Caki2 (cell line): ENCODE results near the gene LRRIQ3. TPM values are rescaled to one million over a fixed set of nuclear protein-coding genes. Genes with fewer than 3 reads are reported as not detected.
"Not testable (repeated sequence)": the region's sequence is repeated elsewhere in the genome, so short reads cannot be mapped to it uniquely, and the experiment has no call there.

Experiments
- DNase-seq: peaks from one replicate; pipeline ENCODE4 v3.0.0-alpha.2; 2015; ENCODE audit warnings: low read depth
- in situ Hi-C: cut with HindIII; loops from 2 replicates; pipeline ENCODE4 v1.10.0; 2016; ENCODE audit warnings: low sequenced_read_pairs, low pct_unique_long_range_greater_than_20kb, mixed read lengths
- total RNA-seq: library from RNA; depleted of rRNA; stranded (reverse); fragments of >200 nt; shearing (Covaris generic); gene quantifications from 2 replicates; pipeline ENCODE4 v1.2.3, GENCODE V29; 2014; ENCODE audit warnings: low replicate concordance; rRNA removed

The LRRIQ3 gene, protein sequence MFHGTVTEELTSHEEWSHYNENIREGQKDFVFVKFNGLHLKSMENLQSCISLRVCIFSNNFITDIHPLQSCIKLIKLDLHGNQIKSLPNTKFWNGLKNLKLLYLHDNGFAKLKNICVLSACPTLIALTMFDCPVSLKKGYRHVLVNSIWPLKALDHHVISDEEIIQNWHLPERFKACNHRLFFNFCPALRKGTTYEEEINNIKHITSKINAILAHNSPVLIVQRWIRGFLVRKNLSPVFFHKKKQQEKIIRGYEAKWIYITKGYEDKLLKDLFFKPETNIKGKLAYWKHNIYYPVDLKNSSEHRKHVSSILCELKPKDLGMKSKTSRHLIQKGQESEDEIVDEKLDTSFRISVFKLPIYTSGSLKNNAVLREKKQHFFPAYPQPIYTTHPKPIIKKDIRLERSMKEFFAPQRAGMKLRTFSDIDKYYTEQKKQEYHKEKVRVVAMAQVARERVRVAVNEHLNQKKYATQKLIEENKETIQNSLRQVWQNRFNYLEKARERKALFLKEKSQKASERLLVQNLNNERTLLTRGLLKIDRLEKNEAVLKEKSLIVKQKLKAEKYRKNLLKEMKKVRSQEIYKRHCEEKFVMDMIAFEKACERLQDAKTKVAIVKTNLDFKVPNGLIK
- 0.32 and 0.68 TPM in 2 replicates for total RNA-seq

DNA sequence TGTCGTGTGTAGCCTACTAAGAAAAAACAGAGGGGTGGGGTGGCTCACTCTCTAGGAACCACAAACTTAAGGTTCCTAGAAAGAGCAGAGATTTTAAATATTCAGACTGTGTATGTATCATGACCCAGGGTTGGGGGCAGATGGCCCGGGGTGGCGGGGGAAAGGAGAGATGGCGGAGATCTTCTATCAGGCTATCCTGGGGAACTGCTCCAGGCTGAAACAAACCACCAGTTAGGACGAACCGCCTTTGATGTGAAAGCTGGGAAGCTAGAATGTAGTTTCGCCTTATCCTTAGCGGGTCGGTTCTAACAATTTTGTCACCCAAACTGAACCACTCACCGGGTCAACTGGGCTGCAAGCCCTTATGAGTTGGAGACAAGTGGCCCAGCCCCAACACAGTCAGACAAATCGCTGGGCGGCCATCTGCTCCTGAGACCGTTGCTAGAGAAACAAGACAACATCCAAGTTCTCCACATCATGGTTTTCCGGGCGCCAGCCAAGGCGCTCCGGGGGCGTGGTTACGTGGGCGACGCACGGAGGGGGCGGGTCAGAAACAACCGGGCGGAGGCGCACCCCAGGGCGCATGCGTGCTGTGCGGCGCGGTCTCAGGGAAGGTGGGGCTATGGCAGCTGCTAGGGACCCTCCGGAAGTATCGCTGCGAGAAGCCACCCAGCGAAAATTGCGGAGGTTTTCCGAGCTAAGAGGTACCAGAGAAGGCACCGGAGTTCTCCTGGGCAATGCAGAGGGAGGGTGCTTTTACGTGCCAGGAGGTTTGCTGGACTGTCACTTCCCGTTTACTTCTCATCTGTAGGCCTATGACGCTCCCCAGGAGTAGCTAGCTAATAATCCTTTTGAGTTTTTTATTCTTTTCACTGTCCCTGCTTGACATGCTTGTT, at the start of gene LRRIQ3, which contains the start of gene FPGT:
TSS of gene LRRIQ3 (minus strand) at position 520 of the 896 bp plus-strand sequence. CDS start 14,492 bp downstream, outside the sequence.
TSS of gene FPGT (plus strand) at position 586 of the 896 bp plus-strand sequence. CDS start at position 623, 37 bp downstream.
- peak; percentile 89 for DNase-seq
- in situ Hi-C loops: no loop called here

DNA sequence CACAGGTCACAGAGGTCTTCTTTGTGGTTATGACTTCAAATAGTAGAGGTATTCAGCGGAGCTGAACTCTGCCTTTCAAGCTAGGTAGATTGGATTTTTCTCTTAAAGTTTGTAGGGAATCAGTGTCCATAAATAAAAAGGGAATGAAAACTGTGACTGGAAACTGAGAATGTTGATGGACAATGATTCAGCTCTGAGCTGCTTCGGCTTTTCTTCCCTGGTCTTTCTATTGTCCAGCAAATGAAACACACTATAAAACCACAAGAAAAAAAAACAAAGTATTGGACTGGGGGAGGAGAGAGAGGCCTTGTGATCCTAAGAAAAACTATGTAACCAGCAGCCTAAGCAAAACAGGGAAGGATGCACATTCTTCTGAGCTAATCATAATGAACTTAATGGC, 48.3 kb upstream of the LRRIQ3 start:
- DNase-seq: peak; percentile 51
- in situ Hi-C loops: no loop called here

DNA sequence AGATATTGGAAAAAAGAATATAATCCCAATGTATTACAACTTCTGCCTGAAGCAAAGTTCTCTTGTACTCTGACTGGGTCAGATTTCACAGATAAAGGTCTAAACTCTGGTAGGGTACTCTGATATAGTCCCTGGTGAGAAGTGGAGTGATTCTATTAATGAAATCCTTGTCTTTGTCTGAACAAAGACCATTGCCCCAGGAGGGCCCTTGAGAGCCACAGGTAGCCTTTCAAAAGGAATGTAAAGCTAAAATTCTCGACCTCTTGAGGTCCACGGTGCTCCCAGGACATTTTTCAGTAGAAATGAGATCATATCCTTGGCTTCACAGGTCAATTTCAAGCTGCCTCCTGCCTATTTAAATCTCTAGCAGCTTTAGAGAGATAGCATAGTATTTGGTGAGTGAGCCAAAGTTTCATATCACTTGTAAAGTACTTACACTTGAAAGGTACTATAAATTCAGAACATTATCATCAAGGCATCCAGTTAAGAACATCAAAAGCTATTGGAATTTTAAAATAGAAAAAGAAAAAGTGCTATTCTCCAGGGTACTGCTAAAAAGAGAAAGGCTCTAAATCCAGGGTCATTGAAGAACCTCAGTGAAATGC, 47.3 kb upstream of the LRRIQ3 start:
- in situ Hi-C loops: no loop called here

DNA sequence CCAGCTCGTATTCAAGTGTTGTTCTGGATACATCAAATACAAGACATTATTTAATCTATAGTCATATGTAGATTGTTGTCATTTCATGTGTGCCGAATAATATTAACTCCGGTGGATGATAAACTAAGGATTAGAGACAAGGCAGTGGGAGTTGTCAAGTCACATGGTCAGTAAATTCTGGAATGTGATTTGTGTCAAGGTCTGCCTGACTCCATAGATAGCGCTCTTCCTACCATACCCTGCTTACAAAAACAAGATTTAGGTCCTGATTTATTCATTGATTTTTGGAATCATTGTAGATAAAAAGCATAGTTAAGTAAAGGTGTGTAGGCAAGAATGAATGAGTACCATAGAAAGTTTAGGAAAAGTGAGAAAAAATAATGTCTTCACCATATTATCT, 39.8 kb upstream of the LRRIQ3 start:
- DNase-seq: no peak
- in situ Hi-C loops: no loop called here

More for the DNA sequence above, 47.3 kb upstream of the LRRIQ3 start:
- DNase-seq: no peak

DNA sequence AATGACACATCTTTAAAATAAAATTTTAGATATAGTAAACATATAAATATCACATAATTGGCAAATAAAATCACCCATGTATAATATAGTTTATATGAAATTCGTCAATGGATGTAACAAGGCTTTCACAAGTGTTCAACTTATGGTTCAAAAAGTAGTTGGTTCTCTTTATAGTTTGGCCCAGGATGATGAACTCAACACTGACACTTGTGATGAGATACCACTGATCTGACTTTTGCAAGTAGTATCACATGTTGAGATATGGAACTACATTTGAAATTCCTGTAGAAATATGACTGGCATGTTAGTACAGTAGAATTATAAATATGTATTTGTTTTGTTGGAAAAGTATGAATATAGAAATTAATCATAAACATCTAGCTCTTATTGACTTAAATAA, 39.1 kb upstream of the LRRIQ3 start:
- no peak for DNase-seq
- in situ Hi-C loops: no loop called here

DNA sequence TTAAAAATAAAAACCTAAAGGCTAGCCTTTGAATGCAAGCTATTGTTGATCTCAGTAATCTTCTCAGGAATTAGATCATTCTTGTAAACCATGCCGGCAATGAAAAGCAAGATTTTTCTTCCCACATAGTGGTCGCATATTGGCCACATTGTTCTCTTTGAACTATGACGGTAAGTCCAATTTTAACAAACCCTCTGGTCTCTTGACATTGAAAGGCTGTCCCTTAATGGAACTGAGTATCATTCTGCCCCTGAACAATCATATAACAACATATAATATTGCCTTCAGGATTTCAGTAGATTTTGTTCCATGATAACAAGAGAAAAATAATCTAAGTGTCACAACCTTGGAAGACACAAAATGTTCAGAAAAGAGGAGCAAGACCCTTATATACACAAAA, 38.5 kb upstream of the LRRIQ3 start:
- no peak for DNase-seq
- in situ Hi-C loops: no loop called here

DNA sequence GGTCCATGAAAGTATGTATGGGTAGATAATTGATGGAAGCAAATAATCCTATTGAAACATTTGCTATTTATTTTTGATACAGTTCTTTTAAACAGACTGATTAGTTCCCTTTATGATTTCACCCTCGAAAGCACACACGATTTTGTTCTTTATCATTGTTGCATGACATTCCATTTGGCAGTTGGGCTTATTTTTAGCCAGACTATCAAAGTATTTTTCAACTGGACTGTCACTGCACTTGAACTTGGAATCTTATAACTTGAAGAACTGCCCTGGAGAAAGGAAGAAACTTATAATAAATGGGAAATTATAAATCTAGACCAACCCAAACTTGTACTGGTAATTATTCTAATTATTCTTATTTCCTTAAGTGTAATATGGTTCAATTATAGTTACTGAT, 37.2 kb upstream of the LRRIQ3 start, which contains the start of gene TNNI3K:
TSS of gene TNNI3K (plus strand) at position 235 of the 400 bp plus-strand sequence. CDS start at position 300, 65 bp downstream.
- in situ Hi-C loops: no loop called here
- DNase-seq: no peak

DNA sequence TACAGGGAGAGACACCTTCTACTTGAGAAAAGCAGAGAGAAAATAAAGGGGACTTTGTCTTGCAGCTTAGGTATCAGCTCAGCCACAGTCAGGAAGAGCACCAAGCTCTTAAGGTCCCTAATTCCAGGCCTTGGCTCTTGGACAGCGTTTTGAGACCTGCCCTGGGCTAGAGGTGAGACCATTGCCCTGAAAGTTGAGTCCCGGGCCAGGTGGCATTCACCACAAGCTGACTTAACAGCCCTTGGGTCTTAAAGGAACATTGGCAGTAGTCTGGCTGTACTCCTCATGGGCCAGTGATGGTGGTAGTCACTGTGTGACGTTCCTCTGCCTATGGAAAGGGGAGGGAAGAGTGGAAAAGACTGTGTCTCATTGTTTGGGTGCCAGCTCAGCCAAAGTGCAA, 25.5 kb upstream of the LRRIQ3 start:
- in situ Hi-C loops: no loop called here
- DNase-seq: no peak

DNA sequence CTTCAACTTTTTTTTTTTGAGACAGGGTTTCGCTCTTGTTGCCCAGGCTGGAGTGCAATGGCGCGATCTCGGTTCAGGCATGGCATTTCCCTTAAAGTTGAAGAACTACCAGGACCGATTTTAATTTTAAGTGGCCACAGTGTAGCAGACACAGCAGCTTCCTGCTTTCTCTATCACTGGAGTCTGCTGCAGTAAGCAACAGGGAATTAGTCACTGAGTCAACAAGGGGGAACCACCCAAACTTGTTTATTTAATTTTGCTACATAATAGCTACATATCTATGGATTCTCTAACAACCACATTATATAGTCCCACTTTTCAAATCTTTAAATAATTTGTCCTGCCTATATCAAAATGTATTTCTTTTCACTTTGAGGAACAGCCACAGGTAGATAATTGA, 24.7 kb upstream of the LRRIQ3 start:
- DNase-seq: no peak
- in situ Hi-C loops: no loop called here

DNA sequence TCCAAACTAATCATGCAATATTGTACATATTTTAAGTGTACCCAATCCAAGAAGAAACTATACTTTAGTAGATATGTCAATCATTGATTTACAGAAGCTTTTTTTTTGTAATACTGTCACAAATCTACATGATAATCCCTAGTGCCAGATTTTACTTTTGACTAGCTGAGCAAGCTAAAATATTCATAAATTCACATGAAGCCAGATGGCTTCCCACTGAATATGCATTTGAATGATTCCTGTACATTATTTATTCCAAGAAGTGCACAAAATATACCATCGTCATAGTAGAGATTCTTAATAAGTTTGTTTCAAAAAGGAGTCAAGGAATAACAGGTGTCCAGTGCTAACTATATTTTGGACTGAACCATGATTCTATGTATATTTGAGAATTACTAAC, 17.3 kb upstream of the LRRIQ3 start:
- in situ Hi-C loops: no loop called here
- DNase-seq: no peak

DNA sequence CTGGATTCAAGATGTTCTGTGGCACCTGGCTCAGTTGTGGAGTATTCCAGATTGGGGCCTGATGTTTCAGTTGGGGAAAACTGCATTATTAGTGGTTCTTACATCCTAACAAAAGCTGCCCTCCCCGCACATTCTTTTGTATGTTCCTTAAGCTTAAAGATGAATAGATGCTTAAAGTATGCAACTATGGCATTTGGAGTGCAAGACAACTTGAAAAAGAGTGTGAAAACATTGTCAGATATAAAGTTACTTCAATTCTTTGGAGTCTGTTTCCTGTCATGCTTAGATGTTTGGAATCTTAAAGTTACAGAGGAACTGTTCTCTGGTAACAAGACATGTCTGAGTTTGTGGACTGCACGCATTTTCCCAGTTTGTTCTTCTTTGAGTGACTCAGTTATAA, 7.3 kb upstream of the LRRIQ3 start:
- in situ Hi-C loops: no loop called here
- DNase-seq: no peak

DNA sequence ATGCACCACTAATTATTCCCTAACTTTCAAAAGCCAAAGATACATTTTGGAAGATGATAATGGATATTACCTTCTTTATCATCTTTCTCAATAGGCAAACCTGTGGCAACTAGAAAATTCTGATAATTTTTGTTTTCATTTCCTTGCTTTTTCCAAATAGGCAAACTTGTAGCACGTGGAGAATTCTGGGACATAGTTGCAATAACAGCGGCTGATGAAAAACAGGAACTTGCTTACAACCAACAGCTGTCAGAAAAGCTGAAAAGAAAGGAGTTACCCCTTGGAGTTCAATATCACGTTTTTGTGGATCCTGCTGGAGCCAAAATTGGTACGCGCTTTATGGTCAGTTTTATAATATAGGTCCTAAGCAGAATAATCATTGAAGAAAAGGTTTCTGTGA, 1.5 kb upstream of the LRRIQ3 start:
- in situ Hi-C loops: no loop called here
- no peak for DNase-seq

DNA sequence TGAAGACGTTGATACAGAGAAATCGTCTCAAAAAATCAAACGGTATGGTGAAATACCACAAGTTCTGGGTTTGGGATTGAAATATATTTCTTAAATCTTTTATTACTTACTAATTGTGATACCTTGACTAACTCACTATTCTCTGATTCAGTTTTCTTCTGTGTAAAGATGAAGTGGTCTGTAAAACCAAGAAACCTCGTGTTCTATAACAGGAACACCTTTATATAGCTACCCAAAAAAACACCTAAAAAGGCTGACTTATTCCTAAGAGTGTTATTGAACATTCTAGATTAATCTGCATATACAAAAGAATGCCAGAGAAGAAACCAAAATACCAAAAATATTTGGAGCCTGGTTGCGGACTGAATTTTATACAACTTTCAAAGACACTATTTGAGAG, 721 bp downstream of the LRRIQ3 start:
- in situ Hi-C loops: no loop called here
- no peak for DNase-seq

DNA sequence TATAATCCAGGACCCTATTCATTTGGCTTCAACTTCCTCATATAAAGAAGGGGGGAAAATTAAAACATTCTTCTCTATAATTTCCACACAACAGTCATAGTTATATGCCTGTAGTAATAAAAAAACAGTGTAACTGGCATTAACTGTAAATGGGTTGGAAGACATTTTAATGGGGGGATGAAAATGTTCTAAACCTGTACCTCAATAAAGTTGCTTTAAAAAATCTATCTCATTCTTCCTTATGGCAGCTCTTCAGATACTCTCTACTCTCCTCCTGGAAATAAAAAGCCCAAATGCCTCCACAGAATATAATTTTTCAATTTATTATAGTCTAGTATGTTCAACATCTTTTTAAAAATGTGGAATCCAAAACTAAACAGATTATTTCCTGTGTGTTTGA, 2.6 kb downstream of the LRRIQ3 start:
- in situ Hi-C loops: no loop called here
- DNase-seq: no peak

DNA sequence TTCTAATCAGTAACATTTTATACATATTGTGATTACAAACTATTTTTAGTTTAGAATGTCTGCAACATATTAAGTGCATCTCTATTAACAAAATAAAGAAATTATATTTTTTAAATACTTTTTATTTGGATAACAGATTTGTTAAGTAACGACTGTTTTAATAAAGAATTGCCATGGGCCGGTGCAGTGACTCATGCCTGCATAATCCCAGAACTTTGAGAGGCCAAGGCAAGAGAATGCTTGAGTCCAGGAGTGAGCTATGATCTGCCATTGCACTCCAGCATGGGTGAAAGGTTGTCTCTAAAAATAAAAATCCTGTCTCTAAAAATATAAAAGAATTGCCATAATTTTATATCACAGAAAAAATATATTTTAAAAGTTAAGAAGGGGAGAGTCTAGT, 4.1 kb downstream of the LRRIQ3 start:
- in situ Hi-C loops: no loop called here
- DNase-seq: no peak

DNA sequence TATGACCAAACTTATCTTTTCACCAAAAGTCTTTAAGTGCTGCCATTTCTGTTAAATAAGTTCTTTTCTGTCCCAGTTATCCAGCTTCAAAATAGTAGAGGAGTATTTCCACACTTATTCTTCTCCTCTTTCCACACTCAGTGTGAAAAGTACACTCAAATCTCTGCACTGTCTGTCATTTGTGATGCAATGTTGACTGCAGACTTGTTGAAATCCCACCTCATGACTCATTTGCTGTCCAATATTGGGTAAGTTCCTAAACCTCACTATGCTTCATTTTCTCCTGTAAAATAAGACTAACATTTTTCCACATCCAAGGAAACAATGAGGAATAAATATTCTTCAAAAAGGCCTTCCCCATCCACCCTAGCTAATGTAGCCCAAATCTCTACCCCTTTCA, 17.5 kb downstream of the LRRIQ3 start:
- in situ Hi-C loops: no loop called here

DNA sequence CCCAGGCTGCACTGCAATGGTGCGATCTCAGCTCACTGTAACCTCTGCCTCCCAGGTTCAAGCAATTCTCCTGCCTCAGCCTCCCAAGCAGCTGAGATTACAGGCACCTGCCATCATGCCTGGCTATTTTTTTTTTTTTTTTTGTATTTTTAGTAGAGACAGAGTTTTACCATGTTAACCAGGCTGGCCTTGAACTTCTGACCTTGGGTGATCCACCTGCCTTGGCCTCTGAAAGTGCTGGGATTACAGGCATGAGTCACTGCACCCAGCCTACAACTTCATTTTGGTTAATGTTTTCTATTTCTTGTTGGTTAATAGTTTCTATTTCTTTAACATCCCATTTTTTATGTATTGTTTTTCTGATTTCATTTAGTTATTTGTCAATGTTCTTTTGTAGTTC, 23.6 kb downstream of the LRRIQ3 start:
- DNase-seq, in situ Hi-C loops: not testable (repeated sequence)

More for the DNA sequence above, 17.5 kb downstream of the LRRIQ3 start:
- no peak for DNase-seq

DNA sequence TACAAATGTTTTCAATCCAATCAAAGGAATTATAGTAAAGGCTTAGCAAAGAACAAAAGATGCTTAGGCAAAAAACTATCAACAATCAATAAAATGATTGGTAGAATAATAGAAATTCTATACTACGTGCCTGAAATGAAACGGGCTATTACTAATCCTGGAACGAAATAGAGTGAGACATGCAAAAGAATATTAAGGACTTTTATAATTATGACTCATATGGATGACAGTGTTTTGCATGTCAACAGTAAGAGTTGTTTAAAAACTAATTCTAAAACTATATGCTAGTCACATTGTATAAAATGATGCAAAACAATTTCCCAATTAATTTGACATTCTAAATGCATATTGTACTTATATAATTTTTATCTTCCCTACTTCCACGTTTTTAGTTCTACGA, 35.6 kb downstream of the LRRIQ3 start:
- DNase-seq: no peak
- in situ Hi-C loops: no loop called here
